GM18519 (cell line): ENCODE measurements around the gene PDGFD.

ENCODE experiments used
- ATAC-seq: cut with Tn5 transposase; IDR thresholded peaks from one replicate; pipeline ENCODE4 v1.9.1; 2021; ENCODE audit warnings: mild to moderate bottlenecking, moderate library complexity; ENCODE audit not compliant: unreplicated experiment, low FRiP score

PDGFD gene

DNA sequence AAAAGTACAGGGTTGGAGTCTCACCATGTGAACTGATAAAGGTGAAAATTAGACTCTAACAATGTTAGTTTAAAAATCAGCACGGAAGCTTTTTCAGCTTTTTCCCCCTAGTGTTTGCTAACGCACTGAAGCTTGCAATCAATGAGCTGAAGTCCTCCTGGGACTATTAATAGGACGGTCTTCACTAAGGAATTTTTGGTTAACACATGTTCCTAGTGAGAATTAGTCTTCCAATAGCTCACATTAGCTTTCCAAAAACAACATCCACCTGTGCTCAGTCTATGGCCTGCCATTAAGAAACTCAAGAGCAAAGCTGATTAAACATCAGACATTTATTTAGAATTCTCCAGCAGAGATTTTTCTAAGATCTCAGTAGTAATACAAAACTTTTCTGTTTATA is 154.2 kb downstream of the PDGFD start:
- no peak for ATAC-seq

DNA sequence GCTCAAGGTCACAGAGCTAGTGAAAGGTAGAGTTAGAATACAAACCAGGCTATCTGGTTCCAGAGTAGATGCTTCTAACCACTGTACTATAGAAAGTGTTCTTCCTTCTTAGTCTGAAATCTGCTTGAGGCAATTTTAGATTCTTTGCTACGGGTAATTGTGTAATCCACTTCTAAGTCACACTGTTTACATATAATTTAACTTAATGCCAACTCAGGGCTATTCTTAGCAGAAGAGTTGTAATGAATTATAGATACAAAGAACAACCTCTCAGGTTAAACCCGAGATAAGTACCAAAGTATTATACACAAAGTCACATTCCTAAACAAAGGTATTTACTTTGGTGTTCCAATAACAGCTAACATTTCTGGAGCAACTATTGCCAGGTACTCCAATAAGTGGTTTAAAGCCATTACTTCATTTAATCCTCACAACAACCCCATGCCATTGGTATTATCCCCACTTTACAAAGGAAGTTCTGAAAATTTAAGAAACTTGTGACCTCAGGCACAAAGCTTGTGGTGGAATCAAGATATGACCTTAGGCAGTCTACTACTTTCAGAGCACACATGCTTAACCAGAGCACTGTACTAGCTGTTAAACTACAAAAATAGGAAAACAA is 158.6 kb downstream of the PDGFD start:
- no peak for ATAC-seq

DNA sequence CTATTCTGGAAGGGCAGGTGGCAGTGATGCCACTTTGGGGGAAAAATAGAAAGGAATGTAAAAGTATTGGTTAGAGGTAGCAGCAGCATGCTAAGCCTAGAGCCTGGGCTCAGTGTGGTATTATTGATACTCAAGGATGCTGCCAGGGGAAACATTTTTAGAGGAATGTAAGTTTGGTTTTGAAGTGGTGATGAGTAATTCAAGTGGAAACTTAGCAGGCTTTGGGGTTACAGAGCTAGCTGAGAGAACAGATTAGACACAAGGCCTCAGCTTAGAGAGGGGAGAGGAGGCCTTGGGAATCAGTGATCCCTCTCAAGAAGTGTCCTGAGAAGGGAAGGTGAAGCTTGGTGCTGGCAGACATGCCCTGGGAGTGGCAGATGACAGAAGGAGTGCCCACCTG is 160.5 kb downstream of the PDGFD start:
- ATAC-seq = no peak

DNA sequence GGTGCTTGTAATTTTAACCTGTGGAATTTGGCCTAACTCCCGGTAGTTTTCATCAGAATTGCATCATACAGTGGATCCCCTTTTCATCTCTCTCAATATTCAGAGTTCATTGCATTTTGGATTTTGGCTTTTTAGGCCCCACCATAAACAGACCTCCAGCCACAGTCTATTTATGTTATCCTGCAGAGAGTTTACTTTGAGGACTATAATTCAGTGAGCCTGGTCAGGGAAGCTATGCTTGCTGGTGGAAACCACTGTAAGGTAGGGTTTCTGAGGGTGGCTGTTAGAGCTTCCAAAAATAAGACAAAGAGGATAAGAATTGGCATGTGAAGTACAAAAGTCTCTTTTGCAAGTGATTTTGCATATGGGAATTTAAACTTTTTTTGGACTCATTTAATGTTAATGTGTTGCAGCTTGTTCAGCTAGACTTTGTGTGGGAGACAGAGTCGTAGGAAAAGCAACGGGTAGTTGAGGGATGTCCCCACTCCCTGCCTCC is 162.3 kb downstream of the PDGFD start:
- no peak for ATAC-seq

DNA sequence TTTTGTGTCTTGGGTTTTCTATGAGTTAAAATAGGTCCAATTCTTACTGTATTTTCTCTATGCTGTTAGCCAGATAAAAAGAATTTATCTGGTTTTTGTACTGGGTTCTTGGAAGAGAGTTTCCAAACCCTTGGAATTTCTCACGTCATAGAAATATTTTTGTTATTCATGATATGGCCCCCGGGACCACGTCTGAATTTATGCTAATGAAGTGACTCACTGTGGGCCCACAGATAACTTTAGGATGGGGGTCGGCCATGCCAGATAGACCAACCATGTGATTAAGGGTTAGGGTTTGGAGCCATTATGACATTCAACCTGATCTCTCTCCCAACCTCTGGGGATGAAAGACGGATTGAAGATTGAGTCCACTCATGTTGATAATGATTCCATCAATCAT is 163.1 kb downstream of the PDGFD start:
- no peak for ATAC-seq

DNA sequence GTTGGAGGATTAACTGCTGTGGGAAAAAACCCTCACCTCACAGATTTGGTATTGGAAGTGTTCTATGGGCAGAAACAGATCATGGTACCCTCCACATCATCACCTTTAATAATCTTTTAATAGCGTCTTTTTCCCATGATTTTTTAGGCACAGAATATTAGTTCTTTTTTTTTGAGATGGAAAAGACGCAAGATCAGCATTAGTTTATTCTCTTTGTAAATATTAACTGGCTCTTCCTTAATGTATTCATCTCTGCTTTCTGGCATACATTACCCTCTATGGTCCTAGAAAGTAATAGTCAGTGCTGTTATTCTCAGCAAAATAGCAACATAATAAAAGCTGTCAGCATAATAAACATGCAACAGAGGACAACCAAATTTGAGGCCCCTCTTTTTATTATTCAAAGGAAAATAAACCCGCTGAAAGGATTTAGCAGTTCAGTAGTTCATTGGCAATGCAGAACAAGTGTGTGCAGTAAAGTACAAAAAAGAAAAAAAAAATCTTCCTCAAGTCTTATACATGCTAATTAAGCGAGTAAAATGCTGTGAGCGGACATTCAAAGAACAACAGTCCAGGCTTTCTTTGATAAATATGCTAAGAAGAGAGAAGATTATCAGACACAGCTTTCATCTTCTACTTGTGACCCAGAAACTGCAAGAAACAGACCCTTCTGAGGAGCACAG is 165.0 kb downstream of the PDGFD start:
- no peak for ATAC-seq

DNA sequence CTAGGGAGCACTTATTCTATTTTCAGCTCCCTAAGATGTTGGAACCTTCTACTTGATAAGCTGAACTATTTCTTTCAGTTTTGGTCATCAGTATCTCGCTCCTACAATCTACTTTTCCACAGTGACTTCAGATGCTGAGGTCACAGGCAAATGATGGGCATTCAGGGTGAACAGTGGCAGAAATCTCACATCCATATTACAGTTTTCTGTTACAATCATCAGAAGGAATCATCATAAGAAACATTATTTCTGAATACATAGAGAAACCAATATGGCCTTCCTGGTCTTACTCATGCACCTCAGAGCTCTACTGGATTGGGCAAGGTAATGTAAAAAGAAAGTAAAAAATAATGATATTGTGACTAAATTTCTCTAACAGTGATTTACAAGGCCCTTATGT is 166.9 kb downstream of the PDGFD start:
- ATAC-seq = peak; percentile 60

DNA sequence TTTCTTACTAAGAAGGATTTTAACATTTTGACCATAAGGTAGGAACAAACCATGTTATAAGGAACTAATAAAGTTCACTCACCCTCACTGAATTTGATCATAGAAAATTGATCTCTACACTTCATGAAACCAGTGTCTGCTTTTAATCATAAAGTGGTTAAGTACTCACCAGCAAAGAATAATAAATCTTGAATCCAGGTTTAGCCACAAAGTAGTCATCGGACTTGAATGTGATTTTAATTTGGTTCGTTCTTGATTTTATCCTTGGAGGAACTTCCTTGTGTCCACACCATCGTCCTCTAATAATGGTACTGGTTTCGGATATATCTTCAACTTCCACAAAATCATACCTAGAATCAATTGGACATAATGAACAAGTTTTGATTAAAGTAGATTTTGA is 168.1 kb downstream of the PDGFD start:
- no peak for ATAC-seq

DNA sequence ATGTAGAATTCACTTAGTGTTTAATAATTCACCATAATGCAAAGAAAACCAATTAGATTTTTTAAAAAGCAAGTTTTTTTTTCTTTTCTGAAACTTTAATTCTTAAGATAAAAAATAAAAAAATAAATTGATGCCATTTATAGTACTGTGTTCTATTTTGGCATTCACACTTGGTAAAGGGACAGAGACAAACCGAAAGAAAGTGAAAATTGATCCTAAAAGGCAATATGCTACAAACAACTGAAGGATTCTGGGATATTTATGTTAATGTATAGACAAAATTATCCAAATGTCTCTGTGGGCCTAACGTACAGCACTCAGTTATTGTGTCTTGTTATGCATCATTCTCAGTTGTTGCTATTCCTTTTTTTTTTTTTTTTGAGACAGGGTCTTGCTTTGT is 169.4 kb downstream of the PDGFD start:
- ATAC-seq = no peak

DNA sequence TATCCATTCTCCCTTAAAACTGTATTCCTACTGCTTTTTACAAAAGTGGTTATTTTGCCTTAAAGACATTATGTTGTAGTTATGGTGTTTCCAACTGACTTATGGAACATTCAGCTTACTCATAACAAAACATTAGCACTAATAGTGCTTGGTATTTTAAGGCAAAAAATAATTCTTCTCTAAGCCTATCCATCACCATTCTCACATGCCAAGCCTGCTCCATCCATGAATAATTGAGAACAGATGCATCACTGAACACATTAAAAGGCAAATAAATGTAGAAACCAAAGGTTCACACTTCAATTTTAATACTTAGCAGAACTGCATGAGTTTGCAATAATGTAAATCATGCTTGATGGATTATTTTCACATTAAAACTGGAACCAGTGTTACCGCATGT is 169.9 kb downstream of the PDGFD start:
- ATAC-seq = no peak

DNA sequence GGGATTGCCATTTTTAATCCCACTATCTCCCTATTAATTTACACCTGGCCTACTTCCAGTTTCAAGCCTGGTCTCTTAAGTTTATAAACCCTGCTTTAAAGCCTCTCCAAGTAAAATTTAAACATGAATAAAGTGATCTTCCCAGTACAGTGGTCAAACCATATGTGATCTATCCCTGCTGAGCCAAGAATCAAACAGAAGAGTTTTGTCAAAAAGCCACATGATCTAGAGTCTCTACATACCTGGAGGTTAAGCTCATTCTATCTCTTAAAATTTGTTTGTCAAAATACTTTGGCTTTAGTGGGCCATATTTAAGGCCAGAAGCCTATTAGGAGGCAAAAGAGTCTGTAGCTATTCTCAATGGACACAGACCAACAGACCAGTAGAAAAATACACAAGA is 170.4 kb downstream of the PDGFD start:
- no peak for ATAC-seq

DNA sequence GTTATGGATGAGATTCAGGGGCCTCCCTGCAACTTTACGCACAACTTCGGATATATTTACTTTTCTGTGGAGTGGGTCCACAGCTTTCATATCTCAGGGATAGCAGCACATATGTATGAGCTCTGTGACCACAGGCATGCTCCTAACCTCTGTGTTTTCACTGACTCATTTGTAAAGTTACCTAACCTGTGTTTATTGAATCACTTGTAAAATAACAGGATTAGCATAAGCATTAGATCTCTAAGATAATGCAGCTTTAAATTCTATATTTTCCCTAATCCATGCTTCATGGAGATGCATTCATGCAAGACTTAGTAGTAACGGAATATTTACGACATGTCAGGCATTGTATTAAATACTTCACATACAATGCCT is 175.4 kb downstream of the PDGFD start:
- ATAC-seq = no peak

DNA sequence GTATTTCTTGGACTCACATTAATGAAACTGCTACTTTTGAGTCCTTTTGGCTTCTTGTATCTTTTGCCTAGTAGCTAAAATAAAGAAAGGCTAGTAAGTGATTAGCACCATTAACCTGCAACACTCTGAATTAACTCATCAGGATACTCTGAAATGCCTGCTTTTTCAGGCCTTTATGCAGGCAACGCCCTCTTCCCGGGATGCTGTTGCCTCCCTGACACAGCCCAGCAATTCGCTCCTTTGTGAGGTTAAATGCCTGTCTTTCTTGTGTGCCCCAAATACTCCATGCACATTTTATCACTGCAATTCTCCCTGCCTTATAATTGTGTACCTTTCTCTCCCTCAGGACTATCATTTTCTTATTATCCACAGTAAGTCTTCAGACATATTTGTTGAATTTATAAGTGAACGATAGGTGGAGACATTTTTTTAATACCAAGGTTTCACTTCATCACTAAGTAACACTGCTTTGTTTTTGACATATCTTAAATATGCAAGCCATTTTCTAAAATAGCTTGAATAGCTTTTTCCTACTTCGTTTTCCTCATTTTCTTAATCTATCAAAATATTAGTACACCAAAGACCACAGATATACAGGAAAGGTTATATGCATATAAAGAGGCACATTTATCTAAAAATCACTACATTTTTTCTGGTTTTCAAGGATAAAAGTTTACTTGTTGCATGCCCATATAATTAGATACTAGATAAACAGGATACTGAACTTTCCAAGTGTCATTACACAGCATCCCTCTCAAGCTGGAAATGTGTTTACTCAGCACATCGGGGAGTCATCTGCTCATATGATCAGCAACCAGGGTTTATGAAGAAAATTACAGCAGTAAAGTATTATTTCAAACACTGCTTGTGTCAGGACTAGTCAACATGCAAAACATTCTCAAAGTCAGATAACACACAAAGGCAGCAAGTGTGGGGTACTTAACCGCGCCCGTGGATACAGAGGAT is 176.0 kb downstream of the PDGFD start:
- ATAC-seq = no peak

DNA sequence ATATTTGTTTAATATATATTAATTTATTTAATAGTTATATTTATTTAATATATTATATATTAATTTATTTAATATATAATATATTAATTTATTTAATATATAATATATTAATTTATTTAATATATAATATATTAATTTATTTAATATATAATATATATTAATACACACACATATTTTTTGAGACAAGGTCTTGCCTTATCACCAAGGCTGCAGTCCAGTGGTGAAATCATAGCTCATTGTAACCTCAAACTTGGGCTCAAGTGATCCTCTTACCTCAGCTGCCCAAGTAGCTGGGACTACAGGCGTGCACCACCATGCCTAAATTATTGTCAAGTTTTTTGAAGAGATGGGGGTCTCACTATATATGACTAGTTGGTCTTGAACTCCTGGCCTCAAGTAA is 178.9 kb downstream of the PDGFD start:
- ATAC-seq = no peak

DNA sequence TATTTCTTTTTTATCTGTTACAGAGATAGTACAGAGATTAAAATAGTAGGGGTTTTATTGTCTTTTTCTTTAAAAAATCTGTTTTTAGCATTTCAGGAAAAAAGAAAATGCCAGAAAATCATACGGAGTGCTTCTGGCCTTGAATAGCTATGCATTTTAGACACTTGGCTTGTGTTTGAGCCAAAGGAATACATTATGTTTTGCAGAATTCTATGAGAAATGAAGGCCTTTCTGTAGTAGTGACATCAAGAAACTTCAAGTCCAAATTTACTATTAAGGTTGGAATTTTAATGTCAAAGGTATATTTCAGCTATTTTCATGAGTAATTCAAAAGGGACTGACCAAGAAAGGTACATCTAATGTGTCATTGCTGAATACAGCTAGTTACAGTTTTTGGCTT is 183.8 kb downstream of the PDGFD start:
- ATAC-seq = no peak

DNA sequence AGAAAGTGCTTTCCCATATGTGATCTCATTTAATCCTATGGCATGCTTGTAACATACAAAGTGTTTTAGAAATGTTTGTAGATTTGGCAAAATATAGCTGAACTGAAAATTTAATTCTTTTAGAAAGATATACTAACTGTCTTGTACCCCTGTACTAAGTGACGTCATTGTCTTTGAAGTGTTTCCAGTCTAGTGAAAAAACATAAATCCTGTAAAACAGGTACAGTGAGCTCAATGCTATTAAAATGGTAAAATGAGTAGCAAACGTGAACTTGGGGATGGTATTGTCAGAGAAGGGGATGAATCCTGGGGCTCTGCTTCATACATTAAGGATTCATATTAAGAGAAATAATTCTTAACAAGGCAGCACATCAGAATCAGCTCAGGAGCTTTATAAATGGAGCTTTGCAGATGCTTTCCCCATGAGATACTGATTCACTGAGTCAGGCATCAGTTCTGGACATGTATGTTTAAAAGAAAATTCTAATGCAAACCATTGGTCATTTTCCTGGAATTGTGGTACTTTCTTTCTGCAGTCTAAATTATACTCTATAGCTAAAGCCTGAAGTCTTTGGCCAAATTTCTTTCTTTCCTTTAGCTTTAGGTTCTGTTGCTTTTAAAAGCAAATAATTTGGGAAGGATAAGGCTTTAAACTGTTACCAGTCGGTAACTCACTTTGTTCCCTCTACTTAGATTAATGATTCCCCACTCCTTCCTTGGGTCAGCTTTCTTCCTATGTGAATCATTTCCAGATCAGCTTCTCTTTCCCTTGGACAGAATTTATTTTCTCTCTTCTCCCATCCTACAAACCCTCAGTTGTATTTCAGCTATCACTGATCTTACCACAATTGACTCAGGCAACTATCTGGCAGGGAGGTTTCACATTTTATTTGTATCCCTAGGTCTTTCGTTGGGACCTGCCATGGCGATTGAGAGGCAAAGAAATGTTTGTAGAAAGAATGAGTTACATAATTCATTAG is 185.0 kb downstream of the PDGFD start:
- no peak for ATAC-seq

DNA sequence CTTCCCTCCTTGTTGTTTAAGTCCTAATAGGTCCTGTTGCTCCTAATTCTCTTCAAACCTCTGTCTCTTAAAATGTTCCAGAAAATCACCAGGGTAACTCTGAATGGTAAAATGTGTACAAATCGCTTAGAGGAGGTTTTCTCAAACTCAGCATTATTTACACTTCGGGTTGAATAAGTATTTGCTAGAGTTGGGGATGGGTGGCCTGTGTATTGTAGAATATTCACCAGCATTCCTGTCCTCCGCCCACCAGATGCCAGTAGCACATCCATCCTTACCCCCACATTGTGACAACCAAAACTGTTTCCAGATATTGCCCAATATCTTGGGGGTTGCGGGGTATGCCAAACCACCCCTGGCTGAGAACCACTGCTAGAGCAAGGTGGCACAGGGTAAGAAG is 191.9 kb downstream of the PDGFD start:
- ATAC-seq = no peak

DNA sequence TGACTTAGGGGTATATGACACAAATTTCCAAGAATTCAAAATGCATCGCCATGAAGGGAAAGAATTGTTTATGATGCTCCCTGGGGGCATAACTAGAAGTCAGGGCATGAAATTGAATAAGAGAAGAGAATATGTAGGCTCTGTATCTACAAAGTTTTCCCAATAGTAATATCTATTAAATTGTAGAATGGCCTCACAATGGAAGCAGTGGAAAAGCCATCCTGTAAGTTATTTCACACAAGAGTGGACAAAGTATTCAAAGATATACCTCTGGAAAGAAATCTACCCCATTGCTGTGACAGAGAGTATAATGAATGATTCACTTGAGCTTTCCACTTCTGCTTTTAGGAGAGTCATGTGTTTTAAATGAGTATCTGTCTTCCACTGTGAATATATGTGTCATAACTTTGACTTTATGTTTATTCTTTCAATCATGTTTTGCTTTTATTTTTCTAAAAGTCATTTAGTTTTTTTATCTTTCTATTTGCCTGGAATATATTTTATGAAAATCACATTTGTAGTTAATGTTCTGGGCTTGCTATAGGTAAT is 193.2 kb downstream of the PDGFD start:
- ATAC-seq = peak; percentile 97

DNA sequence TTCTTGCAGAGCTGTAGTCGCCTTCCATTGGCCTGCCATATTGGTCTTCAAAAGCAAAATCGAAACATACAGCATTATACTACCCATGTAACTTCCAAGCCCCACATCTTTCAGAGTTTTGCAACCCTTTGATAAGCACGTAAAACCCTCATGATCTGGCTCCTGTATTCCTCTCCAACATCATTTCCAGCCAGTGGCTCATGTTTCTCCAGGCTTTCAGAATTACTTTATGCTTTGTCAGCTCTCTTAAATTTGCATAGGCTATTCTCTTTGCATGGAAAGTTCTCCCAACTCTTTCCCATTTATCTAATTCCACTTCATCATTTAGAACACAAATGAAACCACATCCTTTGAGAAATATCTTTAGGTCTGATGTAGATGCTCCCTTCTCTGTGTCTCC is 195.3 kb downstream of the PDGFD start:
- no peak for ATAC-seq

DNA sequence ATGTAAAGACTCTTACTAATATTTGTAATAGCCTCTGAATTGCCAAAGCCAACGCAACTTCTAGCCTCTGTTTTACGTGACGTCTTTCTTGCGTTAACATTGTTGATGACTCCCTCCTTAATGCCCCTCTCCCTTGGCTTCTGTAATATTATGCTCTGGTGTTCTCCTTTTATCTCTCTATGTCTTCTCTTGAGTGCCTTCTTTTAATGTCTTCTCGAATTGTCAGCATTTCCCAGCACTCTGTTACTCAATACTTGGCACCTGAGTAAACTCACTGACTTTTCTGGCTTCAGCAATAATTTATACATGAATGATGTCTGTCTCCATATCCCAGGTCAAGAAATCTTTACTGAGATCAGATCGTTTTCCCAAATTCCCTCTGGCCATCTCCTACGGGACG is 196.0 kb downstream of the PDGFD start:
- ATAC-seq = no peak
